ENCODE results near the gene GNB1L. TPM values are rescaled to one million over a fixed set of nuclear protein-coding genes. Genes with fewer than 3 reads are reported as not detected.

The GNB1L gene
- total RNA-seq, 1 experiment from 2014 or later = 12.2 TPM

- Histone ChIP-seq H3K36me3 (ENCODE audit: control insufficient read depth, insufficient read depth, low read length) (no peaks in the 10 kb centered on the region), H3K27ac (ENCODE audit: low read length) (no peak overlapping the region), H3K9me3 (ENCODE audit: control insufficient read depth, insufficient read depth, low read depth, low read length) (no peaks in the 10 kb centered on the region), H3K27me3 (ENCODE audit: control insufficient read depth, insufficient read depth, low read length) (no peaks in the 10 kb centered on the region), H3K4me3 (ENCODE audit: low read depth in 2 of 2, low read length in 2 of 2) (no peak overlapping the region), H3K4me1 (ENCODE audit: control insufficient read depth, insufficient read depth, low read length) (peaks cover 11% of the 10 kb centered on the region)
- CTCF ChIA-PET = no interaction called here
- BruUV-seq (replicated peaks) = no TSS peak
- POLR2A ChIA-PET = no interaction called here
- intact Hi-C loops (cut with micrococcal nuclease; ENCODE audit: unreplicated experiment) = no loop called here
- DNase-seq (ENCODE audit: low read depth, low spot score) = no peak
- TF ChIP-seq TCF7L2 (IDR thresholded peaks at IDR 0.05; ENCODE audit: low read depth, low read length) (no peak), REST (IDR thresholded peaks at IDR 0.05; ENCODE audit: insufficient read depth in 1 of 2, low read depth in 2 of 2, low read length in 1 of 2) (no peak), SIN3A (IDR thresholded peaks at IDR 0.05; ENCODE audit: borderline replicate concordance, insufficient read depth, low read depth, low read length) (no peak), POLR2AphosphoS5 (IDR thresholded peaks at IDR 0.05; ENCODE audit: low read depth, low read length) (no peak)
- TF ChIP-seq, protein P1, sequence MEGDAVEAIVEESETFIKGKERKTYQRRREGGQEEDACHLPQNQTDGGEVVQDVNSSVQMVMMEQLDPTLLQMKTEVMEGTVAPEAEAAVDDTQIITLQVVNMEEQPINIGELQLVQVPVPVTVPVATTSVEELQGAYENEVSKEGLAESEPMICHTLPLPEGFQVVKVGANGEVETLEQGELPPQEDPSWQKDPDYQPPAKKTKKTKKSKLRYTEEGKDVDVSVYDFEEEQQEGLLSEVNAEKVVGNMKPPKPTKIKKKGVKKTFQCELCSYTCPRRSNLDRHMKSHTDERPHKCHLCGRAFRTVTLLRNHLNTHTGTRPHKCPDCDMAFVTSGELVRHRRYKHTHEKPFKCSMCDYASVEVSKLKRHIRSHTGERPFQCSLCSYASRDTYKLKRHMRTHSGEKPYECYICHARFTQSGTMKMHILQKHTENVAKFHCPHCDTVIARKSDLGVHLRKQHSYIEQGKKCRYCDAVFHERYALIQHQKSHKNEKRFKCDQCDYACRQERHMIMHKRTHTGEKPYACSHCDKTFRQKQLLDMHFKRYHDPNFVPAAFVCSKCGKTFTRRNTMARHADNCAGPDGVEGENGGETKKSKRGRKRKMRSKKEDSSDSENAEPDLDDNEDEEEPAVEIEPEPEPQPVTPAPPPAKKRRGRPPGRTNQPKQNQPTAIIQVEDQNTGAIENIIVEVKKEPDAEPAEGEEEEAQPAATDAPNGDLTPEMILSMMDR (IDR thresholded peaks at IDR 0.05) = no peak
- ATAC-seq = no peak
- in situ Hi-C loops (cut with HindIII; ENCODE audit: low pct_unique_long_range_greater_than_20kb, low sequenced_read_pairs) = no loop called here
Observed at GRCh38 chr22:19898145-19898544, 43.5 kb upstream of the GNB1L start.

DNA sequence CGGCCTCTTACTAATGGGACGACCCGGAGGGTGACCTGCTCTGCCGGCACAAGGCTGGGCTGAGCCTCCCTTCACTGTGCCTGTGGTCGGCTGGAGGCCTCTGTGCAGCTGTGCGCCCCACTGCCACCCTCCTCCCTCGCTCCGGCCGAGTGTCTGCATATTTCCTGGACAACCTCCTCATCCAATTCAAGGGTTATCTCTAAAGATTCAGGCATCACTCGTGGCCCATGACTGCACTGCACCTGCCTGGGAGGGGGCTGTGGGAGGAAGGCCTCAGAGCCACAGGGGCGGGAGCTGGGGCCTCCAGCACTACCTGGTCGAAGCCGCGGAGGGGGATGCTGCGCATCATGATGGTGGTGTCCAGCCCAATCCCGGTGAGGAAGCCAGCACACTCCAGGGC lies 43.1 kb upstream of the GNB1L start:
- Histone ChIP-seq H3K9me3 (ENCODE audit: control insufficient read depth, insufficient read depth, low read depth, low read length) (no peaks in the 10 kb centered on the region), H3K27ac (ENCODE audit: low read length) (no peak overlapping the region), H3K27me3 (ENCODE audit: control insufficient read depth, insufficient read depth, low read length) (no peaks in the 10 kb centered on the region), H3K36me3 (ENCODE audit: control insufficient read depth, insufficient read depth, low read length) (no peaks in the 10 kb centered on the region), H3K4me3 (ENCODE audit: low read depth in 2 of 2, low read length in 2 of 2) (no peak overlapping the region), H3K4me1 (ENCODE audit: control insufficient read depth, insufficient read depth, low read length) (peaks cover 10% of the 10 kb centered on the region)
- no peak for DNase-seq (ENCODE audit: low read depth, low spot score)
- BruUV-seq (replicated peaks) = no TSS peak
- no peak for ATAC-seq
- ChIA-PET POLR2A (no interaction called here), CTCF (interaction anchor here (0.6 kb wide), 1 partner anchor 8 kb away, joined by 3 read pairs; no protein-coding TSS in a partner anchor)
- in situ Hi-C loops (cut with HindIII; ENCODE audit: low pct_unique_long_range_greater_than_20kb, low sequenced_read_pairs) (no loop called here), intact Hi-C loops (cut with micrococcal nuclease; ENCODE audit: unreplicated experiment) (no loop called here)
- TF ChIP-seq REST (IDR thresholded peaks at IDR 0.05; ENCODE audit: insufficient read depth in 1 of 2, low read depth in 2 of 2, low read length in 1 of 2) (no peak), TCF7L2 (IDR thresholded peaks at IDR 0.05; ENCODE audit: low read depth, low read length) (no peak), POLR2AphosphoS5 (IDR thresholded peaks at IDR 0.05; ENCODE audit: low read depth, low read length) (no peak), SIN3A (IDR thresholded peaks at IDR 0.05; ENCODE audit: borderline replicate concordance, insufficient read depth, low read depth, low read length) (no peak)
- TF ChIP-seq, protein P1 (IDR thresholded peaks at IDR 0.05) = no peak

Data from Panc1 (cell line).